ENCODE measurements around the gene OSTN. TPM values are rescaled to one million over a fixed set of nuclear protein-coding genes. Genes with fewer than 3 reads are reported as not detected.

OSTN gene
- total and polyA plus RNA-seq, 2 donors (not counting 3 experiments of a cell fraction or from before 2014, with no cell fraction given): not detected

DNA sequence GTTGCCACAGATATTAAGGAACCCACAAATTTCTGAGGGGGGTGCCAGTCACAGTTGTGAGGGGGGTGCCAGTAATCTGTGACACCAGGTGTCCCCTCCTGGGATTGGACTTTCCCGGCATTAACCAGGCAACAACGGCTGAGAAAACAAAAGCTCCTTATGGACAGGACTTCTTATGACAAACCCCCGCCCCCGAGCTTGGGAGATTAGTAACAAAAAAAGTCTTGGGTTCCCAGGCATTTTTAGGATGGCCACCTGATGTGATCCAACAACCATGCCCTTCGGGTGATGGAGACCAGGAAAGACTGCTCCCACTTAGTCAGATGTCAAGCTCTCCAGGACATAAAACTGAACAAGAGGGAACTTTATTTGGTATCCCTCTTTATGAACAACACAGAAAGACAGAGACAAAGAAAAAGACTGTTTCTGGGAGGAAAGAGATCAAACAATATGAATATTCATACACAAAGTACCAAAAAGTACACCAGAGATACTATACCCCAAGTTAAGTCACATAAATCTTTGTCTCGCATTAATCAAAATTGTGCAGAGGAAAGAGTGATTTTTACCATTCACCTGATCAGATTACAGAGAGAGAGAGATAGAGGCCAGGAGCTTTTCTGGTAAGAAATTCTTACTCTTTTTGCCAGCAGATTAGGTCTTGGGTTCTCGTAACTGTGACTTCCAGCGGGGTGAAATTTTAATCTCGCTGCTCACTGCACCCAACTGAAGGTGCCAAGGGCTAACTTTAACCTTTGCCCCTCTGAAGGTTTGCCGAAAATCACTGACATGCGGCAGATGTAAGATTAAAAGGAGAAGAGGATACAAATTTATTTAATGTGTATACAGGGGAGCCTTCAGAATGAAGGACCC lies 61.6 kb downstream of the OSTN start:
- DNase-seq (ENCODE audit: low read depth, low spot score) (no peak), FAIRE-seq (no peak)
- intact Hi-C loops (cut with micrococcal nuclease) (no loop called here), dilution Hi-C loops (cut with MboI; ENCODE audit: extremely low pct_ligation_motif_present, low sequenced_read_pairs) (no loop called here)
- TF ChIP-seq, protein P1, sequence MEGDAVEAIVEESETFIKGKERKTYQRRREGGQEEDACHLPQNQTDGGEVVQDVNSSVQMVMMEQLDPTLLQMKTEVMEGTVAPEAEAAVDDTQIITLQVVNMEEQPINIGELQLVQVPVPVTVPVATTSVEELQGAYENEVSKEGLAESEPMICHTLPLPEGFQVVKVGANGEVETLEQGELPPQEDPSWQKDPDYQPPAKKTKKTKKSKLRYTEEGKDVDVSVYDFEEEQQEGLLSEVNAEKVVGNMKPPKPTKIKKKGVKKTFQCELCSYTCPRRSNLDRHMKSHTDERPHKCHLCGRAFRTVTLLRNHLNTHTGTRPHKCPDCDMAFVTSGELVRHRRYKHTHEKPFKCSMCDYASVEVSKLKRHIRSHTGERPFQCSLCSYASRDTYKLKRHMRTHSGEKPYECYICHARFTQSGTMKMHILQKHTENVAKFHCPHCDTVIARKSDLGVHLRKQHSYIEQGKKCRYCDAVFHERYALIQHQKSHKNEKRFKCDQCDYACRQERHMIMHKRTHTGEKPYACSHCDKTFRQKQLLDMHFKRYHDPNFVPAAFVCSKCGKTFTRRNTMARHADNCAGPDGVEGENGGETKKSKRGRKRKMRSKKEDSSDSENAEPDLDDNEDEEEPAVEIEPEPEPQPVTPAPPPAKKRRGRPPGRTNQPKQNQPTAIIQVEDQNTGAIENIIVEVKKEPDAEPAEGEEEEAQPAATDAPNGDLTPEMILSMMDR (IDR thresholded peaks at IDR 0.05; ENCODE audit: extremely low read depth in 1 of 2, insufficient read depth in 1 of 2, low read depth in 1 of 2, low read length in 2 of 2): no peak
- no peak for TF ChIP-seq JUN (IDR thresholded peaks at IDR 0.05; ENCODE audit: borderline replicate concordance, insufficient read depth, insufficient read length, low read depth)
- no peak for TF ChIP-seq GATA2 (IDR thresholded peaks at IDR 0.05; ENCODE audit: insufficient read depth, insufficient read length, low read depth, low read length)
- no peak for TF ChIP-seq MYC (IDR thresholded peaks at IDR 0.05; ENCODE audit: low read depth, low read length)
- no peak for TF ChIP-seq POLR2AphosphoS5 (IDR thresholded peaks at IDR 0.05; ENCODE audit: insufficient read depth, low read depth, low read length)
- no peak for TF ChIP-seq POLR2A (IDR thresholded peaks at IDR 0.05; ENCODE audit: low read depth, low read length)
- TF ChIP-seq, protein P2, sequence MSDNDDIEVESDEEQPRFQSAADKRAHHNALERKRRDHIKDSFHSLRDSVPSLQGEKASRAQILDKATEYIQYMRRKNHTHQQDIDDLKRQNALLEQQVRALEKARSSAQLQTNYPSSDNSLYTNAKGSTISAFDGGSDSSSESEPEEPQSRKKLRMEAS (IDR thresholded peaks at IDR 0.05; ENCODE audit: insufficient read depth, insufficient read length): no peak
- no peak for TF ChIP-seq EZH2 (IDR thresholded peaks at IDR 0.05; ENCODE audit: borderline replicate concordance, low read depth, low read length, severe bottlenecking)
- no peak for TF ChIP-seq FOS (IDR thresholded peaks at IDR 0.05; ENCODE audit: borderline replicate concordance, insufficient read depth, low read length)
- Histone ChIP-seq H2AFZ (ENCODE audit: low read depth, low read length) (no peak overlapping the region), H3K4me2 (ENCODE audit: insufficient read depth, low read length) (no peak overlapping the region), H3K4me3 (replicated peaks in 1 of 3; ENCODE audit: insufficient read depth in 1 of 3, low read depth in 1 of 3, low read length in 3 of 3) (no peak overlapping the region), H3K9me1 (replicated peaks; ENCODE audit: control insufficient read depth, extremely low read depth, insufficient read depth, low read length) (no peaks in the 10 kb centered on the region), H3K9ac (replicated peaks; ENCODE audit: extremely low read depth, insufficient read depth, low read length) (no peak overlapping the region), H4K20me1 (replicated peaks; ENCODE audit: control insufficient read depth, extremely low read depth, insufficient read depth, low read length) (no peaks in the 10 kb centered on the region), H3K79me2 (ENCODE audit: control insufficient read depth, insufficient read depth, low read length) (no peaks in the 10 kb centered on the region), H3K27me3 (ENCODE audit: control insufficient read depth in 2 of 2, insufficient read depth in 2 of 2, low read length in 2 of 2) (no peaks in the 10 kb centered on the region), H3K36me3 (ENCODE audit: control insufficient read depth in 2 of 2, extremely low read depth in 1 of 2, insufficient read depth in 2 of 2, low read length in 2 of 2) (no peaks in the 10 kb centered on the region), H3K27ac (ENCODE audit: insufficient read depth, low read depth, low read length) (no peak overlapping the region), H3K4me1 (ENCODE audit: control insufficient read depth, extremely low read depth, insufficient read depth, low read length) (no peaks in the 10 kb centered on the region), H3K9me3 (replicated peaks; ENCODE audit: control insufficient read depth, insufficient read depth, low read length) (no peaks in the 10 kb centered on the region)
- no TSS peak for BruUV-seq (replicated peaks)
- POLR2A ChIA-PET: no interaction called here
- CTCF ChIA-PET: interaction anchor here (1.1 kb wide), 1 partner anchor 124 kb away, joined by 3 read pairs; no protein-coding TSS in a partner anchor

All from endothelial cell of umbilical vein (primary cell).